Naive thymus-derived CD4-positive, alpha-beta T cell (primary cell): ENCODE results near the gene USP12. TPM values are rescaled to one million over a fixed set of nuclear protein-coding genes. Genes with fewer than 3 reads are reported as not detected.

Source experiments
- ATAC-seq: fragments of 150-1000 bp; cut with Tn5 transposase; 2 replicates; pipeline ENCODE4 v1.10.0; 2021; ENCODE audit warnings: mild to moderate bottlenecking, moderate library complexity
- CTCF ChIA-PET: fragments of 350-600 bp; sonication (Branson Sonifier 250); formaldehyde crosslinking; loops from one replicate; lab custom pipeline; 2021; ENCODE audit warnings: antibody characterized with exemption; lab: Charles Lee
- POLR2A ChIA-PET: fragments of 350-600 bp; sonication (Branson Sonifier 250); formaldehyde crosslinking; loops from one replicate; lab custom pipeline; 2021; ENCODE audit warnings: antibody characterized with exemption, inconsistent platforms; lab: Charles Lee
- DNase-seq, 9 donors: peaks; one replicate each; pipeline versions ENCODE4 v3.0.0 to v3.0.0-alpha.2; 2020 to 2022; ENCODE audit warnings: mixed read lengths in 1 of 9
- H3K27ac ChIP-seq: one replicate; pipeline ENCODE4 v1.7.0; 2013; ENCODE audit warnings: mild to moderate bottlenecking, low read depth, low read length, moderate library complexity
- H3K27me3 ChIP-seq, 2 donors: one replicate each; pipeline ENCODE4 v1.7.0; 2013; ENCODE audit warnings: low read length in 2 of 2, mild to moderate bottlenecking in 2 of 2, moderate library complexity in 2 of 2; ENCODE audit not compliant: control insufficient read depth in 2 of 2, insufficient read depth in 2 of 2
- H3K36me3 ChIP-seq, 3 experiments: 1 replicate in 2 of 3; 2 replicates in 1 of 3; pipeline ENCODE4 v1.7.0; 2013; ENCODE audit warnings: low read length in 3 of 3, mild to moderate bottlenecking in 3 of 3, moderate library complexity in 1 of 3; ENCODE audit not compliant: insufficient read depth in 3 of 3, control insufficient read depth in 2 of 3
- H3K4me1 ChIP-seq, 2 donors: one replicate each; pipeline ENCODE4 v1.7.0; 2013; ENCODE audit warnings: low read length in 2 of 2, mild to moderate bottlenecking in 2 of 2, moderate library complexity in 1 of 2; ENCODE audit not compliant: control insufficient read depth in 2 of 2, insufficient read depth in 2 of 2
- H3K4me3 ChIP-seq: 2 replicates; pipeline ENCODE4 v1.7.0; 2013; ENCODE audit warnings: mild to moderate bottlenecking, low read length
- H3K9me3 ChIP-seq, 3 experiments: 1 replicate in 2 of 3; 2 replicates in 1 of 3; pipeline ENCODE4 v1.7.0; 2013; ENCODE audit warnings: low read length in 3 of 3; ENCODE audit not compliant: control insufficient read depth in 2 of 3
- H3K27ac Mint-ChIP-seq, 9 donors: one replicate each; pipeline ENCODE4 v1.8.0; 2020 to 2022; ENCODE audit warnings: mixed read lengths in 9 of 9, mild to moderate bottlenecking in 8 of 9, moderate library complexity in 5 of 9, inconsistent platforms in 2 of 9
- H3K27me3 Mint-ChIP-seq, 5 donors: one replicate each; pipeline ENCODE4 v1.8.0; 2021 to 2022; ENCODE audit warnings: mixed read lengths in 5 of 5, mild to moderate bottlenecking in 1 of 5
- H3K36me3 Mint-ChIP-seq, 5 donors: one replicate each; pipeline ENCODE4 v1.8.0; 2020 to 2022; ENCODE audit warnings: mixed read lengths in 5 of 5, mild to moderate bottlenecking in 3 of 5, inconsistent platforms in 1 of 5
- H3K4me1 Mint-ChIP-seq, 7 donors: one replicate each; pipeline ENCODE4 v1.8.0; 2020 to 2022; ENCODE audit warnings: mixed read lengths in 7 of 7, mild to moderate bottlenecking in 3 of 7, inconsistent platforms in 1 of 7
- H3K4me3 Mint-ChIP-seq, 10 donors: one replicate each; pipeline ENCODE4 v1.8.0; 2020 to 2022; ENCODE audit warnings: mild to moderate bottlenecking in 10 of 10, mixed read lengths in 10 of 10, moderate library complexity in 6 of 10, inconsistent platforms in 2 of 10
- H3K9me3 Mint-ChIP-seq, 11 donors: one replicate each; pipeline ENCODE4 v1.8.0; 2020 to 2022; ENCODE audit warnings: mixed read lengths in 11 of 11, mild to moderate bottlenecking in 4 of 11, inconsistent platforms in 1 of 11, moderate library complexity in 1 of 11
- intact Hi-C, 2 donors: fragments of 100-400 bp; cut with micrococcal nuclease; formaldehyde crosslinking; loops; one replicate each; pipeline ENCODE4 v1.15.1; 2023
- polyA plus RNA-seq, 2 donors: library from polyadenylated mRNA; unstranded; fragments of 300-500 nt; fragmentation: Illumina TruSeq; gene quantifications; one replicate each; pipeline ENCODE4 v1.2.3, GENCODE V29; 2021
- total RNA-seq, 6 experiments: library from RNA in 5 of 6; stranded (reverse) in 5 of 6; gene quantifications; 1 replicate in 5 of 6; 2 replicates in 1 of 6; pipeline ENCODE4 v1.2.3 and lab custom pipeline; 2021 to 2026

Gene USP12
- total and polyA plus RNA-seq, 7 experiments from 2014 or later = 11.0 to 53.5 (median 24.7) TPM

- Histone ChIP-seq H3K4me3 (no peak overlapping the region), H3K27ac (no peak overlapping the region), H3K36me3 (no peaks in the 10 kb centered on the region), H3K9me3 (no peaks in the 10 kb centered on the region), H3K27me3 (no peaks in the 10 kb centered on the region), H3K4me1 (no peaks in the 10 kb centered on the region)
- ATAC-seq (no peak), DNase-seq (no peak)
- Mint-ChIP-seq H3K27ac (peak overlapping the region in 1 of 9 donors; percentile 5), H3K4me3 (no peak overlapping the region), H3K36me3 (peaks cover 0 to 16% (median 3%) of the 10 kb centered on the region in 5 donors), H3K27me3 (no peaks in the 10 kb centered on the region), H3K4me1 (peaks cover 8 to 29% (median 16%) of the 10 kb centered on the region in 7 donors), H3K9me3 (peaks cover 0 to 7% (median 2%) of the 10 kb centered on the region in 11 donors)
- intact Hi-C loops = no loop called here
- ChIA-PET POLR2A (no interaction called here), CTCF (no interaction called here)
Measured at GRCh38 chr13:27055526-27055925, 116.1 kb downstream of the USP12 start.

- Mint-ChIP-seq H3K27ac (no peak overlapping the region), H3K4me3 (peak overlapping the region in 1 of 10 donors; percentile 38), H3K27me3 (peaks cover 0 to 4% (median 0%) of the 10 kb centered on the region in 5 donors), H3K9me3 (peaks cover 0 to 12% (median 3%) of the 10 kb centered on the region in 11 donors), H3K4me1 (peaks cover 8 to 29% (median 16%) of the 10 kb centered on the region in 7 donors), H3K36me3 (peaks cover 0 to 19% (median 10%) of the 10 kb centered on the region in 5 donors)
- Histone ChIP-seq H3K27me3 (no peaks in the 10 kb centered on the region), H3K4me3 (no peak overlapping the region), H3K27ac (no peak overlapping the region), H3K4me1 (no peaks in the 10 kb centered on the region), H3K36me3 (no peaks in the 10 kb centered on the region), H3K9me3 (no peaks in the 10 kb centered on the region)
- DNase-seq (no peak), ATAC-seq (no peak)
- ChIA-PET CTCF (no interaction called here), POLR2A (no interaction called here)
- intact Hi-C loops = no loop called here
Measured at GRCh38 chr13:27054760-27055159, 116.9 kb downstream of the USP12 start.

GRCh38 chr13:27053902-27054595 lies 117.6 kb downstream of the USP12 start:
- Histone ChIP-seq H3K27me3 (no peaks in the 10 kb centered on the region), H3K4me1 (no peaks in the 10 kb centered on the region), H3K9me3 (no peaks in the 10 kb centered on the region), H3K36me3 (no peaks in the 10 kb centered on the region), H3K4me3 (no peak overlapping the region), H3K27ac (no peak overlapping the region)
- peaks cover 0 to 4% (median 0%) of the 10 kb centered on the region in 5 donors for H3K27me3 Mint-ChIP-seq
- intact Hi-C loops = no loop called here
- no peak overlapping the region for H3K27ac Mint-ChIP-seq
- peaks cover 8 to 29% (median 16%) of the 10 kb centered on the region in 7 donors for H3K4me1 Mint-ChIP-seq
- H3K4me3 Mint-ChIP-seq = no peak overlapping the region
- CTCF ChIA-PET = no interaction called here
- ATAC-seq (no peak), DNase-seq (no peak)
- peaks cover 0 to 19% (median 10%) of the 10 kb centered on the region in 5 donors for H3K36me3 Mint-ChIP-seq
- POLR2A ChIA-PET = interaction anchor here (0.6 kb wide), 1 partner anchor 571 kb away, joined by 3 read pairs; no protein-coding TSS in a partner anchor
- peaks cover 0 to 12% (median 3%) of the 10 kb centered on the region in 11 donors for H3K9me3 Mint-ChIP-seq

- H3K27ac Mint-ChIP-seq = peak overlapping the region in 1 of 9 donors; percentile 52
- ATAC-seq = no peak
- peaks cover 0 to 4% (median 0%) of the 10 kb centered on the region in 5 donors for H3K27me3 Mint-ChIP-seq
- no peak overlapping the region for H3K4me3 Mint-ChIP-seq
- Histone ChIP-seq H3K4me3 (no peak overlapping the region), H3K27ac (no peak overlapping the region), H3K36me3 (no peaks in the 10 kb centered on the region), H3K9me3 (no peaks in the 10 kb centered on the region), H3K27me3 (no peaks in the 10 kb centered on the region), H3K4me1 (no peaks in the 10 kb centered on the region)
- peaks cover 0 to 12% (median 3%) of the 10 kb centered on the region in 11 donors for H3K9me3 Mint-ChIP-seq
- CTCF ChIA-PET = no interaction called here
- POLR2A ChIA-PET = interaction anchor here (0.6 kb wide), 1 partner anchor 572 kb away, joined by 3 read pairs; no protein-coding TSS in a partner anchor
- intact Hi-C loops = no loop called here
- DNase-seq = no peak
- peaks cover 0 to 19% (median 10%) of the 10 kb centered on the region in 5 donors for H3K36me3 Mint-ChIP-seq
- peaks cover 8 to 29% (median 16%) of the 10 kb centered on the region in 7 donors for H3K4me1 Mint-ChIP-seq
Measured at GRCh38 chr13:27053210-27053884, 118.3 kb downstream of the USP12 start.

- ATAC-seq (no peak), DNase-seq (no peak)
- peaks cover 0 to 12% (median 3%) of the 10 kb centered on the region in 11 donors for H3K9me3 Mint-ChIP-seq
- POLR2A ChIA-PET = no interaction called here
- H3K9me3 ChIP-seq = no peaks in the 10 kb centered on the region
- no peak overlapping the region for H3K4me3 ChIP-seq
- peaks cover 0 to 19% (median 10%) of the 10 kb centered on the region in 5 donors for H3K36me3 Mint-ChIP-seq
- CTCF ChIA-PET = no interaction called here
- intact Hi-C loops = no loop called here
- no peak overlapping the region for H3K27ac ChIP-seq
- H3K27ac Mint-ChIP-seq = no peak overlapping the region
- no peak overlapping the region for H3K4me3 Mint-ChIP-seq
- H3K27me3 Mint-ChIP-seq = peaks cover 0 to 4% (median 0%) of the 10 kb centered on the region in 5 donors
- no peaks in the 10 kb centered on the region for H3K27me3 ChIP-seq
- H3K4me1 ChIP-seq = no peaks in the 10 kb centered on the region
- H3K4me1 Mint-ChIP-seq = peaks cover 8 to 29% (median 16%) of the 10 kb centered on the region in 7 donors
- no peaks in the 10 kb centered on the region for H3K36me3 ChIP-seq
Measured at GRCh38 chr13:27052551-27053208, 118.9 kb downstream of the USP12 start.

GRCh38 chr13:27047081-27047480 lies 124.5 kb downstream of the USP12 start:
- Histone ChIP-seq H3K27ac (no peak overlapping the region), H3K27me3 (no peaks in the 10 kb centered on the region), H3K36me3 (no peaks in the 10 kb centered on the region), H3K4me3 (no peak overlapping the region), H3K9me3 (no peaks in the 10 kb centered on the region), H3K4me1 (peaks cover 0 to 5% of the 10 kb centered on the region in 2 donors)
- no peak overlapping the region for H3K27ac Mint-ChIP-seq
- H3K36me3 Mint-ChIP-seq = peaks cover 0 to 16% (median 10%) of the 10 kb centered on the region in 5 donors
- ATAC-seq (no peak), DNase-seq (no peak)
- ChIA-PET CTCF (interaction anchor here (0.9 kb wide), 1 partner anchor 62 kb away, joined by 3 read pairs; no protein-coding TSS in a partner anchor), POLR2A (no interaction called here)
- H3K27me3 Mint-ChIP-seq = peaks cover 3 to 10% (median 6%) of the 10 kb centered on the region in 5 donors
- H3K9me3 Mint-ChIP-seq = peaks cover 0 to 12% (median 2%) of the 10 kb centered on the region in 11 donors
- peaks cover 0 to 15% (median 7%) of the 10 kb centered on the region in 7 donors for H3K4me1 Mint-ChIP-seq
- intact Hi-C loops = loop anchor here in 1 of 2 donors (5.0 kb wide), 1 partner anchor 125 kb away; the partner anchor contains the start of gene USP12
- H3K4me3 Mint-ChIP-seq = no peak overlapping the region
